Measurements from ENCODE around the gene CCT5. TPM values are rescaled to one million over a fixed set of nuclear protein-coding genes. Genes with fewer than 3 reads are reported as not detected.
A peak's percentile ranks its signal among the peaks of the same experiment; 100 is the strongest.

Gene CCT5
- total RNA-seq, 1 experiment from 2014 or later: 532 TPM

DNA sequence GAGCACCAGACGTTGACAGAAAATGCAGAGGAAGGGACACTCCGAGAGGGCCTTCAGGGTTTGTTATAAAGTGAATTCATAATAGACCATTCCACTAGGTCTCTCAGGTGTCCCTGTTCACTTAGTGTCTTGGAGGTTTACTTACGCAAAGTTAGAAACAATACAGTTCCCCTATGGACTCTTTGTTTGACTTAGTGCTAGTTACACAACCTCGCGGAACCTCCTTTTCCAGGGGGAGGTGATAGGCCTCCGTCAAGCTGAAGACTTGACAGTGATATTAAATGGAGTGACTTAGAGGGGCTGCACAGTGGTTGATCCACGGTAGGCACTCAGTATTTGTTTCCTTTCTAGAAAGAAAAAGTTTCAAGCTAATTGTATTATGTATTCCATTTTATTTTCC is 1.3 kb downstream of the CCT5 start:
- DNase-seq: no peak
- Histone ChIP-seq H4K8ac (replicated peaks; ENCODE audit: insufficient read length, low read depth, low read length) (no peak overlapping the region), H4K5ac (ENCODE audit: insufficient read length, low read depth, low read length) (no peak overlapping the region), H3K23me2 (ENCODE audit: insufficient read length, low read depth, low read length, poor library complexity, severe bottlenecking) (peaks cover 12% of the 10 kb centered on the region), H3K14ac (ENCODE audit: insufficient read depth, low read length) (no peak overlapping the region), H2BK120ac (ENCODE audit: low read depth, low read length, poor library complexity, severe bottlenecking) (no peak overlapping the region), H3K79me2 (ENCODE audit: insufficient read depth, low read length) (peaks cover 39% of the 10 kb centered on the region), H3K9me3 (ENCODE audit: control insufficient read depth, low read depth, low read length) (no peaks in the 10 kb centered on the region), H2AK5ac (ENCODE audit: insufficient read length, low read length) (no peak overlapping the region), H2BK12ac (ENCODE audit: insufficient read length, low read depth, low read length) (no peak overlapping the region), H3K56ac (ENCODE audit: insufficient read length, low read depth, low read length) (no peak overlapping the region), H2BK15ac (ENCODE audit: low read depth, low read length) (no peak overlapping the region), H4K91ac (ENCODE audit: insufficient read length, low read depth, low read length) (no peak overlapping the region), H3K27me3 (ENCODE audit: insufficient read depth, low read length) (no peaks in the 10 kb centered on the region), H3K27ac (ENCODE audit: insufficient read length, low read depth, low read length) (no peak overlapping the region), H2BK5ac (ENCODE audit: insufficient read length, low read length) (no peak overlapping the region), H2BK20ac (ENCODE audit: low read depth, low read length, poor library complexity, severe bottlenecking) (no peak overlapping the region), H3K4me2 (ENCODE audit: insufficient read depth, insufficient read length, low read length) (peak overlapping the region; percentile 83), H3K18ac (ENCODE audit: insufficient read length, low read depth, low read length) (no peak overlapping the region), H3K79me1 (ENCODE audit: insufficient read depth, low read depth, low read length, poor library complexity, severe bottlenecking) (peaks cover 4% of the 10 kb centered on the region), H2AFZ (ENCODE audit: low read length) (no peak overlapping the region), H3T11ph (ENCODE audit: low read length) (no peak overlapping the region), H3K4me1 (ENCODE audit: insufficient read depth, low read length) (peaks cover 4% of the 10 kb centered on the region; the same call in 1 of the 2 replicates), H3K23ac (ENCODE audit: insufficient read length, low read depth, low read length) (no peak overlapping the region), H3K9ac (ENCODE audit: extremely low read depth, insufficient read length, low read length) (peak overlapping the region; percentile 95), H3K4ac (ENCODE audit: low read depth, low read length) (no peak overlapping the region), H4K20me1 (ENCODE audit: control insufficient read depth, insufficient read depth, insufficient read length) (no peaks in the 10 kb centered on the region)
- Mint-ChIP-seq H3K4me1 (peaks cover 24 to 26% of the 10 kb centered on the region in 2 experiments), H3K27me3 (ENCODE audit: low read depth) (no peaks in the 10 kb centered on the region; the same call in 1 of the 2 replicates), H3K9me3 (no peaks in the 10 kb centered on the region), H3K27ac (peak overlapping the region; percentile 15 to 95 (median 91); a peak in 5 of 7 replicates), H3K4me3 (peak overlapping the region; percentile 95 to 96), H3K36me3 (ENCODE audit: insufficient read depth in 1 of 3, low read depth in 3 of 3) (peaks cover 36 to 51% (median 39%) of the 10 kb centered on the region in 3 experiments)
- no CpG with 5 or more reads among the region's 7 CpGs for WGBS (ENCODE audit: extremely low coverage, insufficient read length, low lambda C conversion rate)
- TF ChIP-seq, protein P1, sequence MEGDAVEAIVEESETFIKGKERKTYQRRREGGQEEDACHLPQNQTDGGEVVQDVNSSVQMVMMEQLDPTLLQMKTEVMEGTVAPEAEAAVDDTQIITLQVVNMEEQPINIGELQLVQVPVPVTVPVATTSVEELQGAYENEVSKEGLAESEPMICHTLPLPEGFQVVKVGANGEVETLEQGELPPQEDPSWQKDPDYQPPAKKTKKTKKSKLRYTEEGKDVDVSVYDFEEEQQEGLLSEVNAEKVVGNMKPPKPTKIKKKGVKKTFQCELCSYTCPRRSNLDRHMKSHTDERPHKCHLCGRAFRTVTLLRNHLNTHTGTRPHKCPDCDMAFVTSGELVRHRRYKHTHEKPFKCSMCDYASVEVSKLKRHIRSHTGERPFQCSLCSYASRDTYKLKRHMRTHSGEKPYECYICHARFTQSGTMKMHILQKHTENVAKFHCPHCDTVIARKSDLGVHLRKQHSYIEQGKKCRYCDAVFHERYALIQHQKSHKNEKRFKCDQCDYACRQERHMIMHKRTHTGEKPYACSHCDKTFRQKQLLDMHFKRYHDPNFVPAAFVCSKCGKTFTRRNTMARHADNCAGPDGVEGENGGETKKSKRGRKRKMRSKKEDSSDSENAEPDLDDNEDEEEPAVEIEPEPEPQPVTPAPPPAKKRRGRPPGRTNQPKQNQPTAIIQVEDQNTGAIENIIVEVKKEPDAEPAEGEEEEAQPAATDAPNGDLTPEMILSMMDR (conservative IDR thresholded peaks at IDR 0.05): no peak

All from H9 (cell line).